ENCODE data around the gene RBPJ. TPM values are rescaled to one million over a fixed set of nuclear protein-coding genes. Genes with fewer than 3 reads are reported as not detected.

RBPJ gene
- polyA plus RNA-seq (89.8 and 98.8 TPM in 2 replicates), polyA minus RNA-seq (127 and 139 TPM in 2 replicates)

GRCh38 chr4:26320538-26321372 is at the start of gene RBPJ:
Gene RBPJ, plus strand, starts transcription at chr4:26321014. Its CDS starts 15 bp downstream, at chr4:26321029.
- Histone ChIP-seq H3K9me3 (ENCODE audit: low read length) (no peaks in the 10 kb centered on the region), H3K9me2 (ENCODE audit: insufficient read depth, low read length) (no peaks in the 10 kb centered on the region), H3K79me2 (replicated peaks; ENCODE audit: insufficient read depth, low read length) (peaks cover 40% of the 10 kb centered on the region), H3K4me3 (ENCODE audit: low read length) (peak within 1 kb of the TSS; percentile 90), H2AFZ (ENCODE audit: low read depth, low read length) (peak within 1 kb of the TSS; percentile 95), H3K27ac (ENCODE audit: low read length) (peak within 1 kb of the TSS; percentile 93), H4K20me1 (ENCODE audit: insufficient read depth) (no peaks in the 10 kb centered on the region), H3K4me2 (ENCODE audit: low read length) (peak within 1 kb of the TSS; percentile 75), H3K9ac (ENCODE audit: low read length) (peak within 1 kb of the TSS; percentile 97), H3K36me3 (ENCODE audit: insufficient read depth, low read length) (no peaks in the 10 kb centered on the region), H3F3A (ENCODE audit: insufficient read depth, low read length, poor library complexity, severe bottlenecking) (peaks cover 5% of the 10 kb centered on the region), H3K27me3 (ENCODE audit: insufficient read depth, low read depth, low read length) (no peaks in the 10 kb centered on the region)
- TF ChIP-seq RAD21 (conservative IDR thresholded peaks at IDR 0.05) (peak; percentile 38), CTCF (IDR thresholded peaks at IDR 0.05; ENCODE audit: poor library complexity, severe bottlenecking) (peak; percentile 13), EP300 (conservative IDR thresholded peaks at IDR 0.05; ENCODE audit: poor library complexity, severe bottlenecking) (peak; percentile 74), SMC3 (conservative IDR thresholded peaks at IDR 0.05; ENCODE audit: poor library complexity) (peak; percentile 43), TAF1 (IDR thresholded peaks at IDR 0.05; ENCODE audit: low read depth) (peak; percentile 82), REST (IDR thresholded peaks at IDR 0.05; ENCODE audit: borderline replicate concordance) (peak; percentile 99), POLR2AphosphoS5 (IDR thresholded peaks at IDR 0.05) (peak; percentile 72), MXI1 (conservative IDR thresholded peaks at IDR 0.05; ENCODE audit: poor library complexity, severe bottlenecking) (no peak), EZH2 (IDR thresholded peaks at IDR 0.05; ENCODE audit: borderline replicate concordance, insufficient read depth, low read length, poor library complexity, severe bottlenecking) (no peak)

- H2AFZ ChIP-seq (ENCODE audit: low read depth, low read length), result no peak overlapping the region
- H3K9me3 ChIP-seq (ENCODE audit: low read length), result no peaks in the 10 kb centered on the region
- no peaks in the 10 kb centered on the region for H3K36me3 ChIP-seq (ENCODE audit: insufficient read depth, low read length)
- H3K4me3 ChIP-seq (ENCODE audit: low read length), result no peak overlapping the region
- H3K4me2 ChIP-seq (ENCODE audit: low read length), result no peak overlapping the region
- no peak overlapping the region for H3K9ac ChIP-seq (ENCODE audit: low read length)
- H3F3A ChIP-seq (ENCODE audit: insufficient read depth, low read length, poor library complexity, severe bottlenecking), result no peaks in the 10 kb centered on the region
- no peaks in the 10 kb centered on the region for H3K9me2 ChIP-seq (ENCODE audit: insufficient read depth, low read length)
- no peak overlapping the region for H3K27ac ChIP-seq (ENCODE audit: low read length)
- TF ChIP-seq SMC3 (conservative IDR thresholded peaks at IDR 0.05; ENCODE audit: poor library complexity), result no peak
- TF ChIP-seq REST (IDR thresholded peaks at IDR 0.05; ENCODE audit: borderline replicate concordance), result no peak
- no peak for TF ChIP-seq EP300 (conservative IDR thresholded peaks at IDR 0.05; ENCODE audit: poor library complexity, severe bottlenecking)
- TF ChIP-seq EZH2 (IDR thresholded peaks at IDR 0.05; ENCODE audit: borderline replicate concordance, insufficient read depth, low read length, poor library complexity, severe bottlenecking), result no peak
- no peak for TF ChIP-seq POLR2AphosphoS5 (IDR thresholded peaks at IDR 0.05)
- no peak for TF ChIP-seq MXI1 (conservative IDR thresholded peaks at IDR 0.05; ENCODE audit: poor library complexity, severe bottlenecking)
- no peaks in the 10 kb centered on the region for H4K20me1 ChIP-seq (ENCODE audit: insufficient read depth)
- H3K79me2 ChIP-seq (replicated peaks; ENCODE audit: insufficient read depth, low read length), result no peaks in the 10 kb centered on the region
- no peaks in the 10 kb centered on the region for H3K27me3 ChIP-seq (ENCODE audit: insufficient read depth, low read depth, low read length)
Measured at GRCh38 chr4:26271703-26272102, 49.1 kb upstream of the RBPJ start.

All from neural cell (in vitro differentiated cells).